GM08714 (cell line): ENCODE results near the gene ZNF426.
"Not testable (repeated sequence)": the region's sequence is repeated elsewhere in the genome, so short reads cannot be mapped to it uniquely, and the experiment has no call there.

Experiments used
- H3K4me3 ChIP-seq: fragments of 200-500 bp; sonication (Bioruptor generic); 2 replicates; pipeline ENCODE4 v1.5.1; 2014; ENCODE audit warnings: mild to moderate bottlenecking, low read length, inconsistent platforms
- ZNF274 ChIP-seq: IDR thresholded peaks from 2 replicates; pipeline ENCODE4 v1.6.1; 2012; ENCODE audit warnings: mild to moderate bottlenecking, low read depth, low read length

ZNF426 gene

DNA sequence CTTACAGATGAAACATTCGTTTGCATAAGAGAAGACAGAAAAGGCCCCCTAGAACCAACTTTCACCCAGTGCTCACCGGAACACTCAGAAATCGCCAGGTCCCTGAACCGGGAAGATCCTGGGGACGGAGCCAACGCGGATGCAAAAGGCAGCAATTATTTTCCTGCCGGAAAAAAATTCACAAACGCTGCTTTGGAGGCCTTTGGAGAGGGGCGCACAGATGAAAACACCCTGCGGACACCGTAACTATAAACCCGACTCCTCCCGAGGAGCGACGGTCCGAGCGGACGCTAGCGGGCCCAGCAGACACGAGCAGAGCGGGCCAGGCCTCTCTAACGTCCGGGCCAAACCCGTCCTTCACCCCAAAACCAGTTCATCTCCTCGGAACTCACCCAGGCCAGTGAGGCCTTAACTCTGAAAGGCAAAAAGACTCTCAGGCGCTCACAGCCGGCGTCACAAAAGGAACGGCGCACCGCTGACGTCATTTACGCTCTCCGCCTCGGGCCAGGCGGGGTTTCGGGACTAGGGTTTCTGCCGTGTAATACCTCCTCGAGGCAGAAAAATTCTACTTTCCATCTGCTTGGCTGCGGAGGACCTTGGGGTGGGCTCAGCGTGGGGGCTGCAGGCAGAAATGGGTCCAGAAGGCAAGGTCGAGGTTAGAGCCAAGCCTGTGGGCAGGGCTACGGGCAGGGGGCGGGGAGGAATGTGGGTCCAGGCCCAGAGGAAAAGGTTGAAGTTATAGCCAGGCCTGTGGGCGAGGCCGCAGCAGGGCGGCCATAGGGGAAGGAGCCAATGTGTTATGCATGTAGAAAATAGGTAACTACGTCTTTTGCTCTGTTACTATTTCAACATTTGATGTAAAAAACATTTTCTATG, at the start of gene ZNF426:
Gene ZNF426 (minus strand): TSS at position 463 of the 876 bp plus-strand sequence. CDS start 2,413 bp downstream, outside the sequence.
- no peak for TF ChIP-seq ZNF274
- peak within 1 kb of the TSS; percentile 91 for H3K4me3 ChIP-seq

- H3K4me3 ChIP-seq, result no peak overlapping the region
- TF ChIP-seq ZNF274, result no peak
Measured at GRCh38 chr19:9586764-9587163, 48.3 kb upstream of the ZNF426 start.

DNA sequence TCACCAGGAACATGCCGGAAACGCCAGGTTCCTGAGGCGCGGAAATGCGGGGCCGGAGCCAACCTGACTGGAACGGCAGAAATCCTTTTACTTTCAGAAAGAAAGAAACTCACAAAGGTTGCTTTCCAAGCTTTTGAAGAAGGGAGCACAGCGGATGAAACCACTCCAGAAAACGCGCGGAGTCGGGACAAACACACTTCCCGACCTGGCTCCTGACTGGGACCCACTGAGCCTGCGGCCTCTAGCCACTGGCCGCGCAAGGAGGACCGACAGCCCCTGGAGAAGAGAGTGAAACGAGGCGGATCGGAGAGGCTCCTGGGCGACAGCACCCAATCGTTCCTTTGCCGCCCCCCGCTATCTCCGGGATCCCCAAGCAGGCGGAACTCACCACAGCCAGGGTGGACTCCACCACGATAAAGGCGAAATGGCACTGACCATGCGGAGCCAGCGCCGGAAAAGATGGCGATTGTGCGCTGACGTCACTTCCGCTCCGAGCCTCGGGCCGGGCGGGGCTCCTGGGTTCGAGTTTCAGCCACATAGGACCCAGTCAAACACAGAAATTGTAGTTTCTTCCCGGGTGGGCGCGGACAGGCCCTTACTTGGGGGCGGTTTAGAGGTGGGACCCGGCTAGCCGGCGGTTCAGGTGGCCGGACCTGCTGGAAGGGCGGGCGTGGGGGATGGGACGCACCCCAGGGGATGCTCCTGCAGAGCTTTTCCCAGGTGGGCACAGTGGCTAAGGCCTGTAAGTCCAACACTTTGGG, 45.8 kb upstream of the ZNF426 start, which contains the start of gene ZNF121:
Gene ZNF121 (minus strand): TSS at position 432 of the 761 bp plus-strand sequence. CDS start 16,407 bp downstream, outside the sequence.
- H3K4me3 ChIP-seq, result peak within 1 kb of the TSS; percentile 94
- TF ChIP-seq ZNF274, result no peak

DNA sequence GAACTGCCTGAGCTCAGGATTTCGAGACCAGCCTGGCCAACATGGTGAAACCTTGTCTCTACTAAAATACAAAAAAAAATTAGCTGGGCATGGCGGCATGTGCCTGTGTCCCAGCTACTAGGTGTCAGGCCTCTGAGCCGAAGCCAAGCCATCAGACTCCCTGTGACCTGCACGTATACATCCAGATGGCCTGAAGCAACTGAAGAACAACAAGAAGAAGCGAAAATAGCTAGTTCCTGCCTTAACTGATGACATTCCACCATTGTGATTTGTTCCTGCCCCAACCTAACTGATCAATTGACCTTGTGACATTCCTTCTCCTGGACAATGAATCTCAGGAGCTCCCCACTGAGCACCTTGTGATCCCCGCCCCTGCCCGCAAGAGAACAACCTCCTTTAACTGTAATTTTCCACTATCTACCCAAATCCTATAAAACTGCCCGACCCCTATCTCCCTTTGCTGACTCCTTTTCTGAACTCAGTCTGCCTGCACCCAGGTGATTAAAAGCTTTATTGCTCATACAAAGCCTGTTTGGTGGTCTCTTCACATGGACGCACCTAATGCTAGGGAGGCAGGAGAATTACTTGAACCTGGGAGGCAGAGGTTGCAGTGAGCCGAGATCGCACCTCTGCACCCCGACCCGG, 43.8 kb upstream of the ZNF426 start:
- not testable (repeated sequence) for H3K4me3 ChIP-seq

DNA sequence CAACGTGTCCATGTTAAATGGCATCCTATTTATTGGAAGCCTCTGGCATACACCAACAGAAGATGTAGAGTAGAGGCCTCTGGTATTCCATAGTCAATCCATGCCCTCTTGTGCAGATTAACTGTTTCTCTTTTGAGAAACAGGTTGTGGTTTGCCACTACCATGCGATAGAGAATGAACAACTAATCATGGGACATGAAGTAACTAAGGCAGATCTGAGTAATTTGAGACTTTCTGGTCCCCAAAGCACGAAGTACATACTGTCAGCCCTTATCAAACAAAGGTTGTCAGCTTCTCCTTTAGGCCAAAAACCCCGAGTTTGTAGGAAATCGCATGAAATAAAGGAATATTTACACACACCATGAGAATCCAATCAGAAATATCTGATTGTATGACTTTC, 42.3 kb upstream of the ZNF426 start:
- no peak overlapping the region for H3K4me3 ChIP-seq
- no peak for TF ChIP-seq ZNF274

- H3K4me3 ChIP-seq, result no peak overlapping the region
- TF ChIP-seq ZNF274, result no peak
Measured at GRCh38 chr19:9570255-9570654, 31.8 kb upstream of the ZNF426 start.

DNA sequence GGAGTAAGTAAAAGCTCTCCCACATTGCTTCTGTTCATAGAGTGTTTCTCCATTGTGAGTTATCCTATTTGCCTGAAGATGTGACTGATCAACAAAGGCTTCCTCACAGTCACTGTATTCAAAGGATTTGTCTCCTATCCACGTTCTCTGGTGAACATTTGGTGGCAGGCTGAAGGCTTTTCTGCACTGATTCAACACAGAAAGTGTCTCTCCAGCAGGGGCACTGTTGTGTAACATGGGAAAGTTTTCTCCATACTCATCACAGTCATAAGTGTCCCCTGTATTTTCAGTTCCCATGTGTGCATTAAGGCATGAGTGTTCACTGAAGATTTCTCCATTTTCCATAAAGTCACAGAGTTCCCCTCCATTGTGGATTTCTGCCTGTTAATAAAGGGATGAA, 28.3 kb upstream of the ZNF426 start:
- TF ChIP-seq ZNF274, result 0 out of 2 replicates have a peak, but pooled peaks have one; percentile 9
- no peak overlapping the region for H3K4me3 ChIP-seq

DNA sequence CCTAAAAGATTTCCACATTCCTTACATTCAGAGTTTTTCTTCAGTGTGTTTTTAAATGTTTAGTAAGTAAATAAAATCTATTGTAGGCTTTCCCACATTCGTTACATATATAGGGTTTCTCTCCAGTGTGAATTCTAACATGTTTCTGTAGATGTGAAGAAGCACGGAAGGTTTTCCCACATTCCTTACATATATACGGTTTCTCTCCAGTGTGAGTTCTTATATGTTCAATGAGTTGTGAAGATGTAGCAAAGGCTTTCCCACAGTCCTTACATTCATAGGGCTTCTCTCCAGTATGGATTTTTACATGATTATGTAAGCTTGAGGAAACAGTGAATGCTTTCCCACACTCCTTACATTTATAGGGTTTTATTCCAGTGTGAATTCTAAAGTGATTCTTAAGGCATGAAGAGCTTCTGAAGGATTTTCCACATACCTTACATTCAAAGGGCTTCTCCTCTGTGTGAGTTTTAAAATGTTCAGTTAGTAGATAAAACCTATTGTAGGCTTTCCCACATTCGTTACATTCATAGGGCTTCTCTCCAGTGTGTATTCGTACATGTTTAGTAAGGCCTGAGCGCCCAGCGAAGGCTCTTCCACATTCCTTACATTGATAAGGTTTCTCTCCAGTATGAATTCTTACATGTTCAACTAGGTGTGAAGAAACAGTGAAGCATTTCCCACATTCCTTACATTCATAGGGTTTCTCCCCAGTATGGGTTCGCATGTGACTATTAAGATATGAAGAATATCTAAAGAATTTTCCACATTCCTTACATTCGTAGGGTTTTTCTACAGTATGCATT, 27.7 kb upstream of the ZNF426 start:
- TF ChIP-seq ZNF274, result 0 out of 2 replicates have a peak, but pooled peaks have one; percentile 23
- H3K4me3 ChIP-seq, result no peak overlapping the region

DNA sequence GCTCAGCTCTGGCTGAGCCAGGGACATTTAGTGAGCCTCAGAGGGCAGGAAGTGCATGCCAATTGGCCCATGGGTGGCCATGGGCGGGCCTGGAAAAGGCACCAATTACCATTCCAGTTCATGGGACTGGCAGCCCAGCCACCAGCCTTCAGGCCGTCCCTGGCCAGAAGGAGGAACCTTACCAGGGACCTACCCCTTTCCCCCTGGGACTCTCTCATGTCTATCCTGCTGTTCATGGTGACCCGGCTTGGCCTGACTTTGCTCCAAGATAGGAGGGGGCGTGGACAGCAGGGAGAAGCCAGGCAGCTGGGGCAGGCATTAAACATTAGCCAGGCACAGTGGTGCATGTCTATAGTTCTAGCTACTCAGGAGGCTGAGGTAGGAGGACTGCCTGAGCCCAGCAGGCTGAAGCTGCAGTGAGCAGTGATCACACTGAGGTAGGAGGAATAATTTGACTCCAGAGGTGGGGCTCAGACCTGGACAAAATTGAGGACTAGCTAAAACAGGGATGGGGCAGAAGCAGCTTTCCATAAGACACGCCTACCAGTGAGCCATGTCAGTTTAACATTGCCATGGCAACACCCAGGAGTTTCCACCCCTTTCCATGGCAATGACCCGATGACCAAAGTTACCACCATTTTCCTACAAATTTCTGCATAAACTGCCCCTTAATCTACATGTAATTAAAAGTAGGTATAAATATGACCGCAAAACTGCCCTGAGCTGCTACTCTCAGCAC, 14.3 kb upstream of the ZNF426 start:
- H3K4me3 ChIP-seq, result no peak overlapping the region
- no peak for TF ChIP-seq ZNF274

GRCh38 chr19:9547870-9548269, 9.4 kb upstream of the ZNF426 start:
- H3K4me3 ChIP-seq, result no peak overlapping the region
- no peak for TF ChIP-seq ZNF274

- H3K4me3 ChIP-seq, result not testable (repeated sequence)
Measured at GRCh38 chr19:9541281-9541680, 2.8 kb upstream of the ZNF426 start.

DNA sequence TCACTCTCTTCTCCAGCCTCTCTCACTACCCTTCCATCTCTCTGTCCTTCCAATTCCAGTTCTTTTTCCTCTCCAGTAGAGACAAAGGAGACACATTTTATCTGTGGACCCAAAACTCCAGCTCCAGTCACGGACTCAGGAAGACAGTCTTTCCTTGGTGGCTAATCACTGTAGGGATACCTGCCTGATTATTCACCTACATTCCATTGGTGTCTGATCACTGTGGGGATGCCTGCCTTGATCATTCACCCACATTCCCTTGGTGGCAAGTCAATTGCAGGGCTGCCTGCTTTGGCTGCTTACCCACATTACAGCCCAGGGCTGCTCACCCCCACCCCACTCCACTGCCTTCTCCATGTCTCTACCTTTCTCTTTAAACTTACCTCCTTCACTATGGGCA, 1.5 kb upstream of the ZNF426 start:
- H3K4me3 ChIP-seq, result not testable (repeated sequence)

- H3K4me3 ChIP-seq, result not testable (repeated sequence)
Measured at GRCh38 chr19:9539201-9539600, 756 bp upstream of the ZNF426 start.
